Measurements from ENCODE around the gene SPCS2. TPM values are rescaled to one million over a fixed set of nuclear protein-coding genes. Genes with fewer than 3 reads are reported as not detected.

SPCS2 gene
- polyA plus RNA-seq, 1 donor from 2014 or later, result 84.7 TPM

DNA sequence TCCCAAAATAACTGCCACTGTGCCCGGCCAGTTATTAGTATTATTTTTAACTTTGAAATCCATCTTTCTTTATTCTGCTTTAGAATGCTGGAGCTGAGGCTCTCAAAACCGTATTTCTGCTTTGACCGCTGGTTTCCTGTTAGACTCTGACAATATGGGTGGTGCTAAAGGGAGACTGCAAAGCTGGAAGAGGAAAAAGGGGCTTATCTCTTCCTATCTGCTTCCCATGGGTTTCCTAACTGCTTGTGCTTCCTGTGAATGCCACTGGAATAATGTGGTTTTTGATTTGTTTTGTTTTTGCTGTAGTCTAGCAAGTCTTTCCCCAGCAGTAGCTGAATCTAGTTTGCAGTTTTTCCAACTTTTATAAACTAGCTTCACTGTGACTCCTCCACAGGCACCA, 43.7 kb upstream of the SPCS2 start:
- Histone ChIP-seq H3K9ac (ENCODE audit: low read length) (no peak overlapping the region), H3K27me3 (ENCODE audit: insufficient read depth, low read depth, low read length) (no peaks in the 10 kb centered on the region), H3K4me2 (ENCODE audit: low read length) (no peak overlapping the region), H3K9me2 (ENCODE audit: insufficient read depth, low read length) (no peaks in the 10 kb centered on the region), H3K79me2 (replicated peaks; ENCODE audit: insufficient read depth, low read length) (no peaks in the 10 kb centered on the region), H3K9me3 (ENCODE audit: low read length) (no peaks in the 10 kb centered on the region), H3K36me3 (ENCODE audit: insufficient read depth, low read length) (no peaks in the 10 kb centered on the region), H3F3A (ENCODE audit: insufficient read depth, low read length, poor library complexity, severe bottlenecking) (no peaks in the 10 kb centered on the region), H4K20me1 (ENCODE audit: insufficient read depth) (no peaks in the 10 kb centered on the region), H3K4me3 (ENCODE audit: low read length) (no peak overlapping the region), H3K27ac (ENCODE audit: low read length) (no peak overlapping the region), H2AFZ (ENCODE audit: low read depth, low read length) (no peak overlapping the region)
- TF ChIP-seq POLR2AphosphoS5 (IDR thresholded peaks at IDR 0.05) (no peak), EZH2 (IDR thresholded peaks at IDR 0.05; ENCODE audit: borderline replicate concordance, insufficient read depth, low read length, poor library complexity, severe bottlenecking) (no peak)
- TF ChIP-seq, protein P1, sequence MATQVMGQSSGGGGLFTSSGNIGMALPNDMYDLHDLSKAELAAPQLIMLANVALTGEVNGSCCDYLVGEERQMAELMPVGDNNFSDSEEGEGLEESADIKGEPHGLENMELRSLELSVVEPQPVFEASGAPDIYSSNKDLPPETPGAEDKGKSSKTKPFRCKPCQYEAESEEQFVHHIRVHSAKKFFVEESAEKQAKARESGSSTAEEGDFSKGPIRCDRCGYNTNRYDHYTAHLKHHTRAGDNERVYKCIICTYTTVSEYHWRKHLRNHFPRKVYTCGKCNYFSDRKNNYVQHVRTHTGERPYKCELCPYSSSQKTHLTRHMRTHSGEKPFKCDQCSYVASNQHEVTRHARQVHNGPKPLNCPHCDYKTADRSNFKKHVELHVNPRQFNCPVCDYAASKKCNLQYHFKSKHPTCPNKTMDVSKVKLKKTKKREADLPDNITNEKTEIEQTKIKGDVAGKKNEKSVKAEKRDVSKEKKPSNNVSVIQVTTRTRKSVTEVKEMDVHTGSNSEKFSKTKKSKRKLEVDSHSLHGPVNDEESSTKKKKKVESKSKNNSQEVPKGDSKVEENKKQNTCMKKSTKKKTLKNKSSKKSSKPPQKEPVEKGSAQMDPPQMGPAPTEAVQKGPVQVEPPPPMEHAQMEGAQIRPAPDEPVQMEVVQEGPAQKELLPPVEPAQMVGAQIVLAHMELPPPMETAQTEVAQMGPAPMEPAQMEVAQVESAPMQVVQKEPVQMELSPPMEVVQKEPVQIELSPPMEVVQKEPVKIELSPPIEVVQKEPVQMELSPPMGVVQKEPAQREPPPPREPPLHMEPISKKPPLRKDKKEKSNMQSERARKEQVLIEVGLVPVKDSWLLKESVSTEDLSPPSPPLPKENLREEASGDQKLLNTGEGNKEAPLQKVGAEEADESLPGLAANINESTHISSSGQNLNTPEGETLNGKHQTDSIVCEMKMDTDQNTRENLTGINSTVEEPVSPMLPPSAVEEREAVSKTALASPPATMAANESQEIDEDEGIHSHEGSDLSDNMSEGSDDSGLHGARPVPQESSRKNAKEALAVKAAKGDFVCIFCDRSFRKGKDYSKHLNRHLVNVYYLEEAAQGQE (IDR thresholded peaks at IDR 0.05; ENCODE audit: borderline replicate concordance), result no peak

DNA sequence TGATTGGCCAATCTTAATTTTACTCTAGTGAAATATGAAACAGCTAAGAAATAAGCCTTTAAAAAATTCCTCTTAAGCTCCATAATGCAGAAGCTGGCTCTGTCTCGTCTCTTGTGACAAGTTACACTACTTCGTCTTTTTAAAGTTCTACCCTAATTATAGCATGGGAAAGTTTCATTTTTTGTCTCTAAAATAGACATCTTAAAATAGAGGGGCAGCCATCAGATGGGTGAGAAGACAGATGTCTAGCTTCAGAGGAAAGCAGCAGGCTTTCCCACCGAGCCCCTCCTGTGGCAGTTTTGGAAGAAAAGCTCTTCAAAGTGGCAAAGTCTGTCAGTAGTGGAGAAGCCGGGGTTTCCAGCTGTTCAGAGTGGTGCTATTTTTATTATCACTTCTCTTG, 39.7 kb upstream of the SPCS2 start:
- H3K9ac ChIP-seq (ENCODE audit: low read length), result no peak overlapping the region
- no peak overlapping the region for H3K27ac ChIP-seq (ENCODE audit: low read length)
- H4K20me1 ChIP-seq (ENCODE audit: insufficient read depth), result no peaks in the 10 kb centered on the region
- TF ChIP-seq SMC3 (conservative IDR thresholded peaks at IDR 0.05; ENCODE audit: poor library complexity) (no peak), EZH2 (IDR thresholded peaks at IDR 0.05; ENCODE audit: borderline replicate concordance, insufficient read depth, low read length, poor library complexity, severe bottlenecking) (no peak), POLR2AphosphoS5 (IDR thresholded peaks at IDR 0.05) (no peak), RAD21 (conservative IDR thresholded peaks at IDR 0.05) (no peak), EP300 (conservative IDR thresholded peaks at IDR 0.05; ENCODE audit: poor library complexity, severe bottlenecking) (no peak), TAF1 (IDR thresholded peaks at IDR 0.05; ENCODE audit: low read depth) (no peak)
- TF ChIP-seq, protein P2, sequence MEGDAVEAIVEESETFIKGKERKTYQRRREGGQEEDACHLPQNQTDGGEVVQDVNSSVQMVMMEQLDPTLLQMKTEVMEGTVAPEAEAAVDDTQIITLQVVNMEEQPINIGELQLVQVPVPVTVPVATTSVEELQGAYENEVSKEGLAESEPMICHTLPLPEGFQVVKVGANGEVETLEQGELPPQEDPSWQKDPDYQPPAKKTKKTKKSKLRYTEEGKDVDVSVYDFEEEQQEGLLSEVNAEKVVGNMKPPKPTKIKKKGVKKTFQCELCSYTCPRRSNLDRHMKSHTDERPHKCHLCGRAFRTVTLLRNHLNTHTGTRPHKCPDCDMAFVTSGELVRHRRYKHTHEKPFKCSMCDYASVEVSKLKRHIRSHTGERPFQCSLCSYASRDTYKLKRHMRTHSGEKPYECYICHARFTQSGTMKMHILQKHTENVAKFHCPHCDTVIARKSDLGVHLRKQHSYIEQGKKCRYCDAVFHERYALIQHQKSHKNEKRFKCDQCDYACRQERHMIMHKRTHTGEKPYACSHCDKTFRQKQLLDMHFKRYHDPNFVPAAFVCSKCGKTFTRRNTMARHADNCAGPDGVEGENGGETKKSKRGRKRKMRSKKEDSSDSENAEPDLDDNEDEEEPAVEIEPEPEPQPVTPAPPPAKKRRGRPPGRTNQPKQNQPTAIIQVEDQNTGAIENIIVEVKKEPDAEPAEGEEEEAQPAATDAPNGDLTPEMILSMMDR (IDR thresholded peaks at IDR 0.05; ENCODE audit: poor library complexity, severe bottlenecking), result no peak
- TF ChIP-seq, protein P1 (IDR thresholded peaks at IDR 0.05; ENCODE audit: borderline replicate concordance), result no peak
- no peak overlapping the region for H3K4me2 ChIP-seq (ENCODE audit: low read length)
- H2AFZ ChIP-seq (ENCODE audit: low read depth, low read length), result no peak overlapping the region
- no peaks in the 10 kb centered on the region for H3K27me3 ChIP-seq (ENCODE audit: insufficient read depth, low read depth, low read length)
- no peaks in the 10 kb centered on the region for H3K79me2 ChIP-seq (replicated peaks; ENCODE audit: insufficient read depth, low read length)
- H3K4me3 ChIP-seq (ENCODE audit: low read length), result no peak overlapping the region
- no peaks in the 10 kb centered on the region for H3F3A ChIP-seq (ENCODE audit: insufficient read depth, low read length, poor library complexity, severe bottlenecking)
- no peaks in the 10 kb centered on the region for H3K9me2 ChIP-seq (ENCODE audit: insufficient read depth, low read length)
- H3K9me3 ChIP-seq (ENCODE audit: low read length), result no peaks in the 10 kb centered on the region
- H3K36me3 ChIP-seq (ENCODE audit: insufficient read depth, low read length), result no peaks in the 10 kb centered on the region

All from neural cell (in vitro differentiated cells).